WTC11 (cell line): ENCODE data around the gene TBC1D19. TPM values are rescaled to one million over a fixed set of nuclear protein-coding genes. Genes with fewer than 3 reads are reported as not detected.
"Not testable (repeated sequence)": the region's sequence is repeated elsewhere in the genome, so short reads cannot be mapped to it uniquely, and the experiment has no call there.

Experiments
- ATAC-seq: fragments of 200-7000 bp; cut with Tn5 transposase; 2 replicates; pipeline ENCODE4 v1.10.0; 2021; ENCODE audit warnings: mild to moderate bottlenecking, moderate library complexity
- CTCF ChIA-PET: fragments of 300-600 bp; sonication (Branson Sonifier 250); formaldehyde crosslinking; loops from one replicate; lab custom pipeline; 2021; ENCODE audit warnings: antibody characterized with exemption; lab: Charles Lee
- POLR2A ChIA-PET: fragments of 350-600 bp; sonication (Branson Sonifier 250); formaldehyde crosslinking; loops from one replicate; lab custom pipeline; 2021; ENCODE audit warnings: antibody characterized with exemption; lab: Charles Lee
- DNase-seq: peaks from one replicate; pipeline ENCODE4 v3.0.0; 2021; ENCODE audit warnings: low spot score
- H3K27ac Mint-ChIP-seq: 2 replicates; pipeline ENCODE4 v1.8.0; 2021; ENCODE audit warnings: mixed read lengths
- H3K27me3 Mint-ChIP-seq: 2 replicates; pipeline ENCODE4 v1.8.0; 2021; ENCODE audit warnings: low read depth, mild to moderate bottlenecking, moderate library complexity, mixed read lengths
- H3K36me3 Mint-ChIP-seq: 2 replicates; pipeline ENCODE4 v1.8.0; 2021; ENCODE audit warnings: mixed read lengths
- H3K4me1 Mint-ChIP-seq: 2 replicates; pipeline ENCODE4 v1.8.0; 2022; ENCODE audit warnings: mixed read lengths
- H3K4me3 Mint-ChIP-seq: 2 replicates; pipeline ENCODE4 v1.8.0; 2021; ENCODE audit warnings: mild to moderate bottlenecking, moderate library complexity, mixed read lengths
- H3K9me3 Mint-ChIP-seq: 2 replicates; pipeline ENCODE4 v1.8.0; 2021; ENCODE audit warnings: mixed read lengths
- ATF1 ChIP-seq: sonication (generic); formaldehyde crosslinking; IDR thresholded peaks from 2 replicates; pipeline ENCODE4 v1.8.1; 2023; ENCODE audit warnings: mild to moderate bottlenecking, moderate library complexity, missing genetic modification reagents
- EMX1 ChIP-seq: fragments of 250-450 bp; sonication (Bioruptor Pico); IDR thresholded peaks from 2 replicates; pipeline ENCODE4 v1.8.0; 2021; ENCODE audit warnings: mild to moderate bottlenecking
- FOXJ3 ChIP-seq: sonication (generic); formaldehyde crosslinking; IDR thresholded peaks from 2 replicates; pipeline ENCODE4 v1.9.0; 2021; ENCODE audit warnings: missing genetic modification reagents, mild to moderate bottlenecking, borderline replicate concordance
- GABPB1 ChIP-seq: sonication (generic); formaldehyde crosslinking; IDR thresholded peaks from 2 replicates; pipeline ENCODE4 v1.8.1; 2023; ENCODE audit warnings: mild to moderate bottlenecking, missing genetic modification reagents
- IRF2 ChIP-seq: sonication (generic); formaldehyde crosslinking; IDR thresholded peaks from 2 replicates; pipeline ENCODE4 v1.8.0; 2022; ENCODE audit warnings: low read depth, missing genetic modification reagents, borderline replicate concordance
- NFE2L1 ChIP-seq: sonication (generic); formaldehyde crosslinking; IDR thresholded peaks from 2 replicates; pipeline ENCODE4 v1.8.1; 2023; ENCODE audit warnings: missing genetic modification reagents
- NR1H2 ChIP-seq: sonication (generic); formaldehyde crosslinking; IDR thresholded peaks from 2 replicates; pipeline ENCODE4 v1.9.0; 2021; ENCODE audit warnings: mild to moderate bottlenecking, moderate library complexity, missing genetic modification reagents
- PRRX2 ChIP-seq: fragments of 250-450 bp; sonication (Bioruptor Pico); IDR thresholded peaks from 2 replicates; pipeline ENCODE4 v1.8.0; 2021; ENCODE audit warnings: mild to moderate bottlenecking
- SMAD4 ChIP-seq: sonication (generic); formaldehyde crosslinking; IDR thresholded peaks from 2 replicates; pipeline ENCODE4 v1.8.0; 2022; ENCODE audit warnings: mild to moderate bottlenecking, missing genetic modification reagents
- total RNA-seq: library from RNA; stranded (reverse); gene quantifications from 3 replicates; pipeline ENCODE4 v1.2.3, GENCODE V29; 2021
- TF ChIP-seq, protein P1 (sequence below): sonication (generic); formaldehyde crosslinking; IDR thresholded peaks from 2 replicates; pipeline ENCODE4 v1.8.1; 2023; ENCODE audit warnings: mild to moderate bottlenecking, missing genetic modification reagents, moderate library complexity
- TF ChIP-seq, protein P2 (sequence below): sonication (generic); formaldehyde crosslinking; IDR thresholded peaks from 2 replicates; pipeline ENCODE4 v1.8.1; 2022; ENCODE audit warnings: low read depth, mild to moderate bottlenecking, moderate library complexity, missing genetic modification reagents, borderline replicate concordance
- TF ChIP-seq, protein P3 (sequence below): fragments of 250-450 bp; sonication (Bioruptor Pico); conservative IDR thresholded peaks from 2 replicates; pipeline ENCODE4 v1.9.0; 2021; ENCODE audit warnings: mild to moderate bottlenecking
- TF ChIP-seq, protein P4 (sequence below): sonication (generic); formaldehyde crosslinking; IDR thresholded peaks from 2 replicates; pipeline ENCODE4 v1.8.0; 2023; ENCODE audit warnings: missing genetic modification reagents, mild to moderate bottlenecking, borderline replicate concordance
- TF ChIP-seq, protein P5 (sequence below): sonication (generic); formaldehyde crosslinking; IDR thresholded peaks from 2 replicates; pipeline ENCODE4 v1.8.1; 2023; ENCODE audit warnings: mild to moderate bottlenecking, missing genetic modification reagents, moderate library complexity
- TF ChIP-seq, protein P6 (sequence below): sonication (generic); formaldehyde crosslinking; IDR thresholded peaks from 2 replicates; pipeline ENCODE4 v1.8.1; 2023; ENCODE audit warnings: mild to moderate bottlenecking, missing genetic modification reagents

The TBC1D19 gene
- total RNA-seq, 1 experiment from 2014 or later: 2.1 TPM

DNA sequence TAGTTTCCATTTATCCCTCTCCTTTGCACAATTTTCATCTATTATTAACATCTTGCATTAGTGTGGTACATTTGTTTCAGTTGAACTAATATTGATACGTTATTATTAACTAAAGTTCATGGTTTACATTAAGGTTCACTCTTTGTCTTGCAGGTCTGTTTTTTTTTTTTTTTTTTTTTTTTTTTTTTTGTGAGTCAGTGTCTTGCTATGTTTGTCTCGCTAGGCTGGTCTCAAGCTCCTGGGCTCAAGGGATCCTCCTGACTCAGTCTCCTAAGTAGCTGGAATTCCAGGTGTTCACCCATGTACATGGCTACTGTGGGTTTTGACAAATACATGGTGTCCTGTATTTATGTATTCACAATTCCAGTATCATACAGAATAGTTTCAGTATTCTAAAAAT lies 6.8 kb downstream of the TBC1D19 start:
- Mint-ChIP-seq H3K4me3 (no peak overlapping the region), H3K27ac (no peak overlapping the region), H3K36me3 (no peaks in the 10 kb centered on the region), H3K4me1 (peaks cover 9% of the 10 kb centered on the region), H3K9me3 (peaks cover 4% of the 10 kb centered on the region; the same call in 1 of the 2 replicates), H3K27me3 (no peaks in the 10 kb centered on the region; the same call in 1 of the 2 replicates)
- CTCF ChIA-PET: no interaction called here
- DNase-seq (no peak), ATAC-seq (no peak)
- TF ChIP-seq, protein P1, sequence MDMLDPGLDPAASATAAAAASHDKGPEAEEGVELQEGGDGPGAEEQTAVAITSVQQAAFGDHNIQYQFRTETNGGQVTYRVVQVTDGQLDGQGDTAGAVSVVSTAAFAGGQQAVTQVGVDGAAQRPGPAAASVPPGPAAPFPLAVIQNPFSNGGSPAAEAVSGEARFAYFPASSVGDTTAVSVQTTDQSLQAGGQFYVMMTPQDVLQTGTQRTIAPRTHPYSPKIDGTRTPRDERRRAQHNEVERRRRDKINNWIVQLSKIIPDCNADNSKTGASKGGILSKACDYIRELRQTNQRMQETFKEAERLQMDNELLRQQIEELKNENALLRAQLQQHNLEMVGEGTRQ (CRISPR knock-in tag): no peak
- no peak for TF ChIP-seq ATF1 (CRISPR knock-in tag)
- no peak for TF ChIP-seq NFE2L1 (CRISPR knock-in tag)
- TF ChIP-seq, protein P2, sequence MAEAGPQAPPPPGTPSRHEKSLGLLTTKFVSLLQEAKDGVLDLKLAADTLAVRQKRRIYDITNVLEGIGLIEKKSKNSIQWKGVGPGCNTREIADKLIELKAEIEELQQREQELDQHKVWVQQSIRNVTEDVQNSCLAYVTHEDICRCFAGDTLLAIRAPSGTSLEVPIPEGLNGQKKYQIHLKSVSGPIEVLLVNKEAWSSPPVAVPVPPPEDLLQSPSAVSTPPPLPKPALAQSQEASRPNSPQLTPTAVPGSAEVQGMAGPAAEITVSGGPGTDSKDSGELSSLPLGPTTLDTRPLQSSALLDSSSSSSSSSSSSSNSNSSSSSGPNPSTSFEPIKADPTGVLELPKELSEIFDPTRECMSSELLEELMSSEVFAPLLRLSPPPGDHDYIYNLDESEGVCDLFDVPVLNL (CRISPR knock-in tag): no peak
- TF ChIP-seq IRF2 (CRISPR knock-in tag): no peak
- TF ChIP-seq GABPB1 (CRISPR knock-in tag): no peak
- TF ChIP-seq, protein P3, sequence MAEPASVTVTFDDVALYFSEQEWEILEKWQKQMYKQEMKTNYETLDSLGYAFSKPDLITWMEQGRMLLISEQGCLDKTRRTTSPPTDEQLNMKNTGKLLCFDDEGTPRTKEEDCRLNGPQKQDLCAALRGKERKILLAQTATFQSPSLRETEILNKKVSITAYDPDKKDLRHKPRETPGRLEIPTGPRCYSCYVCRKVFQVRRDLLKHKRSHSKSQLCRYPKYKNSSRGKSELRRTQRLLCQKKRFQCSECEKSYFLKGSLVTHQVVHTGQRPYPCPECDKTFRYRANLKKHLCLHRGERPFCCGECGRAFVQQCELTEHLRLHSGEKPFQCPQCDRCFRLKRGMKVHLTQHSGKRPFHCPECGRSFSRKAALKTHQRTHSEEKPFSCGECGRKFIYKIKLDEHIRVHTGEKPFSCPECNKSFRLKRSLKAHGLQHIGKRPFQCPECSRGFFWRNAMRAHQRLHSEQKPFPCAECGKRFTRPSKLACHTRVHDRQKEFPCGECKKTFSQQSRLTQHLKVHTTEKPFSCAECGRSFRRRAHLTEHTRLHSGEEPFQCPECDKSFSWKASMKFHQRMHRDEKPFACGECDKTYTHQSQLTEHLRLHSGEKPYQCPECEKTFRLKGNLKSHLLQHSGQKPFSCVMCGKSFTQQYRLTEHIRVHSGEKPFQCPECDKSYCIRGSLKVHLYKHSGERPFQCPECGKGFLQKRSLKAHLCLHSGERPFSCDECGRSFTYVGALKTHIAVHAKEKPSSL (CRISPR knock-in tag): no peak
- no peak for TF ChIP-seq SMAD4 (CRISPR knock-in tag)
- TF ChIP-seq, protein P4, sequence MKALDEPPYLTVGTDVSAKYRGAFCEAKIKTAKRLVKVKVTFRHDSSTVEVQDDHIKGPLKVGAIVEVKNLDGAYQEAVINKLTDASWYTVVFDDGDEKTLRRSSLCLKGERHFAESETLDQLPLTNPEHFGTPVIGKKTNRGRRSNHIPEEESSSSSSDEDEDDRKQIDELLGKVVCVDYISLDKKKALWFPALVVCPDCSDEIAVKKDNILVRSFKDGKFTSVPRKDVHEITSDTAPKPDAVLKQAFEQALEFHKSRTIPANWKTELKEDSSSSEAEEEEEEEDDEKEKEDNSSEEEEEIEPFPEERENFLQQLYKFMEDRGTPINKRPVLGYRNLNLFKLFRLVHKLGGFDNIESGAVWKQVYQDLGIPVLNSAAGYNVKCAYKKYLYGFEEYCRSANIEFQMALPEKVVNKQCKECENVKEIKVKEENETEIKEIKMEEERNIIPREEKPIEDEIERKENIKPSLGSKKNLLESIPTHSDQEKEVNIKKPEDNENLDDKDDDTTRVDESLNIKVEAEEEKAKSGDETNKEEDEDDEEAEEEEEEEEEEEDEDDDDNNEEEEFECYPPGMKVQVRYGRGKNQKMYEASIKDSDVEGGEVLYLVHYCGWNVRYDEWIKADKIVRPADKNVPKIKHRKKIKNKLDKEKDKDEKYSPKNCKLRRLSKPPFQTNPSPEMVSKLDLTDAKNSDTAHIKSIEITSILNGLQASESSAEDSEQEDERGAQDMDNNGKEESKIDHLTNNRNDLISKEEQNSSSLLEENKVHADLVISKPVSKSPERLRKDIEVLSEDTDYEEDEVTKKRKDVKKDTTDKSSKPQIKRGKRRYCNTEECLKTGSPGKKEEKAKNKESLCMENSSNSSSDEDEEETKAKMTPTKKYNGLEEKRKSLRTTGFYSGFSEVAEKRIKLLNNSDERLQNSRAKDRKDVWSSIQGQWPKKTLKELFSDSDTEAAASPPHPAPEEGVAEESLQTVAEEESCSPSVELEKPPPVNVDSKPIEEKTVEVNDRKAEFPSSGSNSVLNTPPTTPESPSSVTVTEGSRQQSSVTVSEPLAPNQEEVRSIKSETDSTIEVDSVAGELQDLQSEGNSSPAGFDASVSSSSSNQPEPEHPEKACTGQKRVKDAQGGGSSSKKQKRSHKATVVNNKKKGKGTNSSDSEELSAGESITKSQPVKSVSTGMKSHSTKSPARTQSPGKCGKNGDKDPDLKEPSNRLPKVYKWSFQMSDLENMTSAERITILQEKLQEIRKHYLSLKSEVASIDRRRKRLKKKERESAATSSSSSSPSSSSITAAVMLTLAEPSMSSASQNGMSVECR (CRISPR knock-in tag): no peak
- TF ChIP-seq, protein P5, sequence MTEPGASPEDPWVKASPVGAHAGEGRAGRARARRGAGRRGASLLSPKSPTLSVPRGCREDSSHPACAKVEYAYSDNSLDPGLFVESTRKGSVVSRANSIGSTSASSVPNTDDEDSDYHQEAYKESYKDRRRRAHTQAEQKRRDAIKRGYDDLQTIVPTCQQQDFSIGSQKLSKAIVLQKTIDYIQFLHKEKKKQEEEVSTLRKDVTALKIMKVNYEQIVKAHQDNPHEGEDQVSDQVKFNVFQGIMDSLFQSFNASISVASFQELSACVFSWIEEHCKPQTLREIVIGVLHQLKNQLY: no peak
- TF ChIP-seq, protein P6, sequence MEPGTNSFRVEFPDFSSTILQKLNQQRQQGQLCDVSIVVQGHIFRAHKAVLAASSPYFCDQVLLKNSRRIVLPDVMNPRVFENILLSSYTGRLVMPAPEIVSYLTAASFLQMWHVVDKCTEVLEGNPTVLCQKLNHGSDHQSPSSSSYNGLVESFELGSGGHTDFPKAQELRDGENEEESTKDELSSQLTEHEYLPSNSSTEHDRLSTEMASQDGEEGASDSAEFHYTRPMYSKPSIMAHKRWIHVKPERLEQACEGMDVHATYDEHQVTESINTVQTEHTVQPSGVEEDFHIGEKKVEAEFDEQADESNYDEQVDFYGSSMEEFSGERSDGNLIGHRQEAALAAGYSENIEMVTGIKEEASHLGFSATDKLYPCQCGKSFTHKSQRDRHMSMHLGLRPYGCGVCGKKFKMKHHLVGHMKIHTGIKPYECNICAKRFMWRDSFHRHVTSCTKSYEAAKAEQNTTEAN: no peak
- no peak for TF ChIP-seq NR1H2 (CRISPR knock-in tag)
- no peak for TF ChIP-seq FOXJ3 (CRISPR knock-in tag)
- TF ChIP-seq PRRX2 (CRISPR knock-in tag): no peak
- no peak for TF ChIP-seq EMX1 (CRISPR knock-in tag)
- POLR2A ChIA-PET: no interaction called here

DNA sequence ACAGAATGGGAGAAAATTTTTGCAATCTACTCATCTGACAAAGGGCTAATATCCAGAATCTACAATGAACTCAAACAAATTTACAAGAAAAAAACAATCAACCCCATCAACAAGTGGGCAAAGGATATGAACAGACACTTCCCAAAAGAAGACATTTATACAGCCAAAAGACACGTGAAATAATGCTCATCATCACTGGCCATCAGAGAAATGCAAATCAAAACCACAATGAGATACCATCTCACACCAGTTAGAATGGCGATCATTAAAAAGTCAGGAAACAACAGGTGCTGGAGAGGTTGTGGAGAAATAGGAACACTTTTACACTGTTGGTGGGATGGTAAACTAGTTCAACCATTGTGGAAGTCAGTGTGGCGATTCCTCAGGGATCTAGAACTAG lies 9.7 kb downstream of the TBC1D19 start:
- CTCF ChIA-PET, H3K4me1 Mint-ChIP-seq, H3K4me3 Mint-ChIP-seq, H3K27me3 Mint-ChIP-seq, H3K27ac Mint-ChIP-seq, ATAC-seq, DNase-seq, POLR2A ChIA-PET, H3K9me3 Mint-ChIP-seq, H3K36me3 Mint-ChIP-seq: not testable (repeated sequence)
